DND-41 (cell line): Measurements from ENCODE around the gene IDUA.
"Not testable (repeated sequence)": the region's sequence is repeated elsewhere in the genome, so short reads cannot be mapped to it uniquely, and the experiment has no call there.

Experiments
- ATAC-seq: fragments of 200-7000 bp; cut with Tn5 transposase; 3 replicates; pipeline ENCODE4 v1.9.1; 2021; ENCODE audit warnings: low read depth; ENCODE audit not compliant: insufficient read depth
- DNase-seq: peaks from one replicate; pipeline ENCODE4 v3.0.0-alpha.2; 2020
- H2AFZ ChIP-seq: 2 replicates; pipeline ENCODE4 v1.6.0; 2012; ENCODE audit warnings: low read depth, low read length
- H3K27ac ChIP-seq: 2 replicates; pipeline ENCODE4 v1.5.1; 2012; ENCODE audit warnings: low read length, inconsistent platforms
- H3K27me3 ChIP-seq: fragments of 200-600 bp; sonication (generic); 2 replicates; pipeline ENCODE4 v1.6.0; 2012; ENCODE audit warnings: low read length, mild to moderate bottlenecking, inconsistent platforms; ENCODE audit not compliant: insufficient read depth, poor library complexity
- H3K36me3 ChIP-seq: 2 replicates; pipeline ENCODE4 v1.5.1; 2012; ENCODE audit warnings: low read length, inconsistent platforms; ENCODE audit not compliant: insufficient read depth
- H3K4me1 ChIP-seq: 2 replicates; pipeline ENCODE4 v1.5.1; 2012; ENCODE audit warnings: mild to moderate bottlenecking, low read length; ENCODE audit not compliant: insufficient read depth
- H3K4me2 ChIP-seq: 2 replicates; pipeline ENCODE4 v1.6.0; 2012; ENCODE audit warnings: mild to moderate bottlenecking, moderate library complexity, low read length, inconsistent platforms; ENCODE audit not compliant: insufficient read depth
- H3K4me3 ChIP-seq, 2 experiments: fragments of 200-600 bp in 1 of 2; shearing (Covaris generic) in 1 of 2; 2 replicates each; pipeline ENCODE4 v1.5.1; 2012 to 2016; ENCODE audit warnings: inconsistent platforms in 2 of 2, low read length in 2 of 2, mild to moderate bottlenecking in 2 of 2, low read depth in 1 of 2, moderate library complexity in 1 of 2
- H3K79me2 ChIP-seq: 2 replicates; pipeline ENCODE4 v1.6.0; 2012; ENCODE audit warnings: low read length, inconsistent platforms; ENCODE audit not compliant: insufficient read depth
- H3K9ac ChIP-seq: 2 replicates; pipeline ENCODE4 v1.6.0; 2012; ENCODE audit warnings: low read depth, mild to moderate bottlenecking, inconsistent platforms, low read length, moderate library complexity
- H3K9me3 ChIP-seq: 2 replicates; pipeline ENCODE4 v1.5.1; 2012; ENCODE audit warnings: low read length, moderate library complexity, mild to moderate bottlenecking, inconsistent platforms; ENCODE audit not compliant: insufficient read depth, severe bottlenecking
- H4K20me1 ChIP-seq: 2 replicates; pipeline ENCODE4 v1.6.0; 2012; ENCODE audit warnings: low read length; ENCODE audit not compliant: insufficient read depth
- CTCF ChIP-seq: IDR thresholded peaks from 2 replicates; pipeline ENCODE4 v1.5.1; 2012; ENCODE audit warnings: borderline replicate concordance, low read length, moderate library complexity, mild to moderate bottlenecking; ENCODE audit not compliant: poor library complexity, severe bottlenecking; ENCODE audit errors: extremely low read depth
- EZH2 ChIP-seq: IDR thresholded peaks from 3 replicates; pipeline ENCODE4 v1.6.1; 2012; ENCODE audit warnings: borderline replicate concordance, low read depth, mild to moderate bottlenecking, moderate library complexity, low read length, inconsistent platforms; ENCODE audit not compliant: severe bottlenecking

IDUA gene

GRCh38 chr4:996030-996996, 9.5 kb downstream of the IDUA start:
- ATAC-seq (peak; percentile 27), DNase-seq (no peak)
- Histone ChIP-seq H3K9ac (no peak overlapping the region), H3K4me2 (no peak overlapping the region), H3K9me3 (no peaks in the 10 kb centered on the region), H3K27ac (no peak overlapping the region), H3K27me3 (no peaks in the 10 kb centered on the region), H3K4me3 (no peak overlapping the region), H2AFZ (no peak overlapping the region), H3K36me3 (peaks cover 8% of the 10 kb centered on the region), H3K79me2 (no peaks in the 10 kb centered on the region), H3K4me1 (no peaks in the 10 kb centered on the region), H4K20me1 (peaks cover 14% of the 10 kb centered on the region)
- TF ChIP-seq EZH2 (no peak), CTCF (no peak)

- no peaks in the 10 kb centered on the region for H3K9me3 ChIP-seq
- no peaks in the 10 kb centered on the region for H3K79me2 ChIP-seq
- H3K27ac ChIP-seq: no peak overlapping the region
- H3K36me3 ChIP-seq: 0 out of 2 replicates have a peak, but pooled peaks cover 2% of the 10 kb centered on the region
- H3K4me3 ChIP-seq: no peak overlapping the region
- H3K9ac ChIP-seq: no peak overlapping the region
- H3K27me3 ChIP-seq: no peaks in the 10 kb centered on the region
- no peak for ATAC-seq
- TF ChIP-seq CTCF (no peak), EZH2 (no peak)
- no peaks in the 10 kb centered on the region for H3K4me1 ChIP-seq
- no peak for DNase-seq
- peaks cover 11% of the 10 kb centered on the region; the same call in 1 of the 2 replicates for H4K20me1 ChIP-seq
- no peak overlapping the region for H3K4me2 ChIP-seq
- no peak overlapping the region for H2AFZ ChIP-seq
Measured at GRCh38 chr4:996997-997374, 10.1 kb downstream of the IDUA start.

- Histone ChIP-seq H3K4me3 (no peak overlapping the region), H3K79me2 (no peaks in the 10 kb centered on the region), H2AFZ (no peak overlapping the region), H3K4me2 (no peak overlapping the region), H3K27ac (no peak overlapping the region), H4K20me1 (peaks cover 11% of the 10 kb centered on the region; the same call in 1 of the 2 replicates), H3K27me3 (no peaks in the 10 kb centered on the region), H3K9me3 (no peaks in the 10 kb centered on the region), H3K36me3 (no peaks in the 10 kb centered on the region), H3K9ac (no peak overlapping the region), H3K4me1 (no peaks in the 10 kb centered on the region)
- DNase-seq: no peak
- no peak for ATAC-seq
- no peak for TF ChIP-seq EZH2
Measured at GRCh38 chr4:997375-998071, 10.7 kb downstream of the IDUA start.

- Histone ChIP-seq H3K27me3 (no peaks in the 10 kb centered on the region), H3K4me3 (no peak overlapping the region), H3K9me3 (no peaks in the 10 kb centered on the region), H3K79me2 (no peaks in the 10 kb centered on the region), H3K4me1 (no peaks in the 10 kb centered on the region), H3K27ac (no peak overlapping the region), H3K9ac (no peak overlapping the region), H3K36me3 (no peaks in the 10 kb centered on the region), H3K4me2 (no peak overlapping the region), H2AFZ (no peak overlapping the region), H4K20me1 (peaks cover 11% of the 10 kb centered on the region; the same call in 1 of the 2 replicates)
- ATAC-seq (no peak; the same call in 2 of the 3 replicates), DNase-seq (no peak)
- no peak for TF ChIP-seq EZH2
Measured at GRCh38 chr4:998096-998691, 11.3 kb downstream of the IDUA start.

GRCh38 chr4:999240-999863, 12.5 kb downstream of the IDUA start:
- not testable (repeated sequence) for H3K9ac ChIP-seq, H3K4me2 ChIP-seq, H2AFZ ChIP-seq, H3K9me3 ChIP-seq, ATAC-seq, H3K4me3 ChIP-seq, H3K4me1 ChIP-seq, DNase-seq, H3K36me3 ChIP-seq, H3K27me3 ChIP-seq, H3K27ac ChIP-seq, H3K79me2 ChIP-seq
- H4K20me1 ChIP-seq: peaks cover 11% of the 10 kb centered on the region; the same call in 1 of the 2 replicates
